Fibroblast of gingiva (primary cell): Measurements from ENCODE around the gene PGGHG.
"Not testable (repeated sequence)": the region's sequence is repeated elsewhere in the genome, so short reads cannot be mapped to it uniquely, and the experiment has no call there.

Source experiments
- DNase-seq: peaks from one replicate; pipeline ENCODE4 v3.0.0-alpha.2; 2011; ENCODE audit warnings: low read depth

The PGGHG gene

DNA sequence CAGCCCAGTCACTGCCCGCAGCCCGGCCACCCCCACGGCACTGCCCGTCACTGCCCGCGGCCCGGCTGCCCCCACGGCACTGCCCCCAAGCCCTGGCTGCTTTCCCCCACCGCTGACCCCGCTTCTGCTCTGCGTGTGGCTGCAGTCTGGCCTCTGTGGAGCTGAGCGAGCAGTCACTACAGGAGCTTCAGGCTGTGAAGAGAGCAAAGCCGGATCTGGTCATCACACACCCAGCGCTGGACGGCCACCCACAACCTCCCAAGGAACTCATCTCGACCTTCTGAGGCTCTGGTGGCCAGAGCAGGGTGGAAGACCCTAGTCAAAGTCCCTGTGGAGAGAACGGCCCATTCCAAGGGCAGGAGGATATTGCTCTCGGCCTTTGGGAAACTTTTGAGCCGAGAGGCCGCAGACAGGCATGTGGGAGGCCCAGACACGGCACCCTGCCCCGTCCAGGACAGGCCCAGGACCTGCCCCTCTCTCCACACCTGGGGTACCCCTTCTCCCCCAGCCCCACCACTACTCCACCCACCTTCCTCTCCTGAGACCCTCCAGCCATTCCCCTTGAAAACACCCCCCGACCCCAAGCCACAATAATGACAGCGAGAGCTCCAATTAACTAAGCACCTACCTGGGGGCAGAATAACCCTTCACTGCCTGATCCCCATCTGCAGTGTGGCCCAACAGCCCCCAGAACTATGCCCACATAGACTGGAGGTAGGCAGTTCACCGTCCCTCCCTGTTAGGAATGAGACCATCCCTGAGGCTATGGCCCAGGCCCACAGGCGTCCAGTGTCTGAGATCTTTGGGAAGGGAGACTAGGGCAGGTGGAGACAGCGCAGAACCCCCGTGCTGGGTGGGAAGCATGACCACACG is 3.7 kb upstream of the PGGHG start:
- no peak for DNase-seq

DNA sequence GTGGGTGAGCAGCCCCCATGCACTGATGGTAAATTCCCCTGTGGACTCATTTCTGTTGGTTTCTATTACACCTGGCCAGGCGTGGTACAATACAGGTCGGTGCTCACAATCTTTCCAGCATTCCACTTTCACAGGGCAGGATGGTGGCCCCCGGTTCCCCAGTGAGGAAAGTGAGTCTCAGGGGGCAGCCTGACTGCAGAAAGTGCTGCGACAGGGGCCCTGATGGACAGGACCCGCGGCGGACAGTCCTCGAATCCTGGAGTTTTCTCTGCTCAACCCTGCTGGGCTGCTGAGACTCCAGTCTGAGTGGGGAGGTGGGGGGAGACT is 3.1 kb upstream of the PGGHG start:
- DNase-seq: no peak

DNA sequence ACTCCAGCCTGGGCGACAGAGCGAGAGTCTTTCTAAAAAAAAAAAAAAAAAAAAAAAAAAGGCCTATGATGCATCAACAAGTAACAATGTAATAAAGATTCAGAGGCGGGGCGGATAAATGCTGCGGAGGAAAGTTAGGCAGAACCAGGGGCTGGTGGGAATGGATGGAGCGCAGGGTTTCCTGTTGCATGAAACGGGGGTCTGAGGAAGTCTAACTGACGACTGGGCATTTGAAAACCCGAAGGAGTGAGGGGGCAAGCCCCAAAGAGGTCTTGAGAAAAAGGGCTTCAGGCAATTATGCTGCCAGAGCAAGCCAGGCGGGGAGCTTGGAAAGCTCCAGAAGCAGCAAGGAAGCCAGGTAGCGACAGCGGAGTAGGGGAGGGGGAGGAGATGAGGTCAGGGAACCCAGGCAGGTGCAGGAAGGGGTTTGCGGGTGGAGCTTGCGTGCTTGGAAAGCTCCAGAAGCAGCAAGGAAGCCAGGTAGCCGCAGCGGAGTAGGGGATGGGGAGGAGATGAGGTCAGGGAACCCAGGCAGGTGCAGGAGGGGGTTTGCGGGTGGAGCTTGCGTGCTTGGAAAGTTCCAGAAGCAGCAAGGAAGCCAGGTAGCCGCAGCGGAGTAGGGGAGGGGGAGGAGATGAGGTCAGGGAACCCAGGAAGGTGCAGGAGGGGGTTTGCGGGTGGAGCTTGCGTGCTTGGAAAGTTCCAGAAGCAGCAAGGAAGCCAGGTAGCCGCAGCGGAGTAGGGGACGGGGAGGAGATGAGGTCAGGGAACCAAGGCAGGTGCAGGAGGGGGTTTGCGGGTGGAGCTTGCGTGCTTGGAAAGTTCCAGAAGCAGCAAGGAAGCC is 1.7 kb upstream of the PGGHG start:
- DNase-seq: not testable (repeated sequence)

DNA sequence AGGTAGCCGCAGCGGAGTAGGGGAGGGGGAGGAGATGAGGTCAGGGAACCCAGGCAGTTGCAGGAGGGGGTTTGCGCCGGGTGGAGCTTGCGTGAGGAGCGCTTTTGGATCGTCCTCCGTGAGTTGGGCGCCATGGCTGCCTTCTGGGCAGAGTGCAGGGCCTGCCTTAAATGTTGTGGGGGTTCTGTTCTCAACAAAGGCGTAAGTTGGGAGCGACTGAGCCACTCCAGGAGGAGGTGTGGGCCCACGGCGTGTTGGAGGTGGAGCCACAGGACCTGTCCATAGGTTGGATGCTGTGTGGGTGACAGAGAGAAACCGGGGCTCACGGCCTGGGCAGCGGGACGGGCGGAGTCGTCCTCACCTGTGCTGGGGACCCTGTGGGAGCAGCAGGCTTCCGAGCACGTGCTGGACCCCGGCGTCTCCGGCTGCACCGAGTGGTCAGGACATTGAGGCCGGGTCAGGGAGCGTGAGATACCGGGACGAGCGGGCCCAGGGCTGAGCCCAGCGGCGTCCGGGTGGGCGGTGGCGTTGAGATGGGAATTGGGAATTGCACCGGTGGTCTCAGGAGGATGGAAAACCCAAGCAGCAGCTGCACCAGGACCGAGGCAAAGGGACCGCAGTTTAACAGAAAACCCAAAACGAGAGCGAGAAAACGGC is 977 bp upstream of the PGGHG start:
- DNase-seq: no peak

DNA sequence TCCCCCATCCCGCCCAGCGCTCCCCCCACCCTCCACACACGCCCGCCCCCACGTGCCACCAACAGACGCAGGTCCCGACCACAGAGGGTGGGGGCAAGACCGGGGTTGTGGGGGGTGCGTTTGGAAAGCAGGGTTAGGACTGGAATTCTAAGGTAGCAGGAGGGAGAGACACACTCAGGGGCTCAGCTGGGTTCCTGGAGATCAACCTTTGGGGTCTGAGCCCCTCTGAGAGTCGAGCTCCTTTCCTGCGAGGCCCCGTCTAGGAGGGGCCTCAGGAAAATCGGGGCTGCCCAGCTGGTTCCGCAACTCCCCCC is 429 bp downstream of the PGGHG start:
- DNase-seq: no peak

DNA sequence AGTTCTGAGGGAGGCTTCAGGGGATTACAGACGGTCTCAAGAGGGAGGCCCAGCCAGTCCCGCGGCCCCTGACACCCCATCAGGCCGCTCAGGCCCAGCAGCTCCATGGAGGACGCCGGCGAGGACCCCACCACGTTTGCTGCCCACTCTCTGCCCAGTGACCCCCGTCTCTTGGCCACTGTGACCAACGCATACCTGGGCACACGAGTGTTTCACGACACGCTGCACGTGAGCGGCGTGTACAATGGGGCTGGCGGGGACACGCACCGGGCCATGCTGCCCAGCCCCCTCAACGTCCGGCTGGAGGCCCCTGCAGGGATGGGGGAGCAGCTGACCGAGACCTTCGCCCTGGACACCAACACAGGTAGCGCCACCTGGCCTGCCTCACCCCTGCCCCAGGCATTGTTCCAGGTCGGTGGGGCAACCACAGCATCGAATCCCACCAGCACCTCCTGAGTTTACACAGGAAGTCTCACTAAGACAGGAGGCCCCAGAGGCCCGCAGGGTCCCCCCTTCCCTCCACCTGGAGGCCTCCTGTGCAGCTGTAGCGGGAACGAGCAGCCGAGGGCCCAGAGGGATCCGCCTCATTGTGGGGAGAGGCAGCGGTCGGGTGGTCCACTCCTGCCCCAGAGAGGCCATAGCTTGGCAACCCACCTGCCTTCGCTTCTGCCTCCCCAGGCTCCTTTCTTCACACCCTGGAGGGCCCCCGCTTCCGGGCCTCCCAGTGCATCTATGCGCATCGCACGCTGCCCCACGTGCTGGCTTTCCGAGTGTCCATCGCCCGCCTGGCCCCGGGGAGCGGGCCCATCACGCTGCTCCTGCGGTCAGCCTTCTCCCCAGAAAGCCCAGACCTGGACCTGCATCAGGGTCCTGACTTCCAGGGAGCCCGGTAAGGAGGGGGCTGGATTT is 1.0 kb downstream of the PGGHG start:
- DNase-seq: no peak

DNA sequence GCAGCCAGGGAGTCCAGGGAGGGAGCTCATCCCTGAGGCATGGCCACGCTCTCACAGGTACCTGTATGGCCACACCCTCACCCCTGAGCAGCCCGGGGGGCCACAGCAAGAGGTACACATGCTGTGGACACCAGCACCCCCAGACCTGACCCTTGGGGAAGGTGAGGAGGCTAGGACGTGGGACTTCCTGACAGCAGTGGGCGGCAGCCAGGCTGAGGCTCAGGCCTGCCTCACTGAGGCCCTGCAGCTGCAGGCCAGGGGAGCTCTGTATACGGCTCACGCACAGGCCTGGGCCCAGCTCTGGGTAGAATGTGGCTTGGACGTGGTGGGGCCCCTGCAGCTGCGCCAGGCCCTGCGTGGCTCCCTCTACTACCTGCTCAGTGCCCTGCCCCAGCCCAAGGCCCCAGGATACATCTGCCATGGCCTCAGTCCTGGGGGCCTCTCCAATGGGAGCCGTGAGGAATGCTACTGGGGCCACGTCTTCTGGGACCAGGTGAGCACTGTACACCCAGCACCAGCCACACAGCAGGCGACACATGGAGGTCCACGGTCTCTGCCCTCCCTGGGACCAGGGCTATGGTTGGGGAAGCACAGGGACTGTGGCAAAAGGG is 1.8 kb downstream of the PGGHG start:
- no peak for DNase-seq

DNA sequence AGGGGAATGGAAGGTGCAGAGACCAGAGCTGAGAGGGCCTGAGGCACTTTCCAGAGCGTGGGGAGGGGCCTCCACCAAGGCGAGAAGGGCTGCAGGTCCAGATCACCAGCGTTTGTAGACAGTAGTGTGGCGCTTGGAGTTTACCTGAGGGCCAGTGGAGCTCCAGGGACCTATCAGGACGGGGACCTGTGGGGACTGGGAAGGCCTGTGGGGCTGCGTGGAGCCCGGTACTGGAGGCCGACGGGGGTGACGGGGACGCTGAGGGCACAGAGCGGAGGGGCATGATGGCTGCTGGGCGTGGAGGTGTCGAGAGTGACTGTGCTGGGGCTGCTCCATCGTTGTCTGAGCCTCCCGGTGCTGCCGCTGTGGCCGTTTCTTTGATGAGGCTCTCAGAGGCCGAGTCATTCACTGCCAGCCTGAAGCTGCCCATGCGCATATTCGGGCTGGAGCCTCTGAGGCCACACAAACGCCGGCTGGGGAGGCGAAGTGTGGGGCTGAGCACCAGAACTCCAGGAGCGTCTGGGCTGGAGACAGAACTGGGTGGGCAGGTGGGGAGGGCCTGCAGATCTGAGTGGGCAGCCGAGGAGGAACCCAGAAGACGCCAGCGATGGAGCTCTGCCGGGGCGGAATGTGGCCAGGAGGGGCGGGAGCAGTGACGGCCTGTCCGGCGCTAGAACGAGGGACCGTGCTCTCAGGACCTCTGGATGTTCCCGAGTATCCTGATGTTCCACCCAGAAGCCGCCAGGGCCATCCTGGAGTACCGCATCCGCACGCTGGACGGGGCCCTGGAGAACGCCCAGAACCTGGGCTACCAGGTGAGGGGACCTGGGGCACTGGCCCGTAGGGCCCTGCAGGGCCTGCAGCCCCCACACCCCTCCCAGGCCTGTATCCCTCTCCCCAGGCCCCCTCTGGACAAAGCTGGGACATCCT is 2.6 kb downstream of the PGGHG start:
- no peak for DNase-seq

DNA sequence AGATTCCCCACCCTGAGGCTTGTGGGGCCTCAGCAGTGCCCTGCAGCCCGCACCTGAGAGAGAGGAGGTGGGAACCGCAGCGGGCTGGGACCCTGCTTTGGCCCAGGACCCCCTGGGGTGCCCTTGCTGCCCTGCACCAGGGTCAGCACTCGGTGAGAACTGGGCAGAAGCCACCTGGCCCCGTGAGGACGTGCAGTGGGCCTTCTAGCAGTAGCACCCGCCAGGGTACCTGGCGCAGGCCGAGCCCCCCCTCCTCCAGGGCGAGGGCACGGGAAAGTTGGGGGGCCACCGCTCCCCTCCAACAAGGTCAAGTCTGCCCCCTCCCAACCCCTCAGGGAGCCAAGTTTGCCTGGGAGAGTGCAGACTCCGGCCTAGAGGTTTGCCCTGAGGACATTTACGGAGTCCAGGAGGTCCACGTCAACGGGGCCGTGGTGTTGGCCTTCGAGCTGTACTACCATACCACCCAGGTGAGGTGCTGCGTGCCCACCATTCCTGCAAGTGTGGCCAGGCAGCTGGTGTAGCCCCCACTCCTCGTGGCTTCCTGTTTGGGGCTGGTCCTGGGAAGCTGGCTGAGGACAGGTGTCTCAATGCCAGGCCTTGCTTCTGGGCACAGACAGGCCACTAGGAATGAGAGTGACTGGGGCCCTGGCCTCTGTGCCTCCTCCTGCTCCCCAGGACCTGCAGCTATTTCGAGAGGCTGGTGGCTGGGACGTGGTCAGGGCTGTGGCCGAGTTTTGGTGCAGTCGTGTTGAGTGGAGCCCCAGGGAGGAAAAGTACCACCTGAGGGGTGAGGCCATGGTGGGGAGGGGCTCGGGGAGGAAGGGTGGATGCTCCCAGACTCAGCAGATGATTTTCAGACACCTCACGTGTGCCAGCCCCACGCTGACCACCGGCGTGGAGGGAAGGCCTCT is 3.5 kb downstream of the PGGHG start:
- no peak for DNase-seq

DNA sequence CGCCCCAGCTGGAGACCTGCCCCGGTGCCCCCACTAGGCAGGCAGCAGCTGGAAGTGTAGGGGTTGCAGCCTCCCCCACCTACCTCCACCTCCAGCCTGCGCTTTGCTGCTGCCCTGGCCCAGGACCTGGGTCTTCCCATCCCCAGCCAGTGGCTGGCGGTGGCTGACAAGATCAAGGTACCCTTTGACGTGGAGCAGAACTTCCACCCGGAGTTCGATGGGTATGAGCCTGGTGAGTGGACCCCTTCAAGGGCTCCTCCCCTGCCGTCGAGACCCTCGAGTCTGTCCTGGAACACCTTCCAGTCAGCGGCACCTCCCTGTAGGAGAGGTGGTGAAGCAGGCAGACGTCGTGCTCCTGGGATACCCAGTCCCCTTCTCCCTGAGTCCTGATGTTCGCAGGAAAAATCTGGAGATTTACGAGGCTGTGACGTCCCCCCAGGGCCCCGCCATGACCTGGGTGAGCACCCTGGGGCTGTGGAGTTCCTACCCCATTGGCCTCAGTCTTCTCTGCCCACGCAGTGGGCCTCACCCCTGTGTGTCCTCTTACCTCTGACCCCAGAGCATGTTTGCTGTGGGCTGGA is 4.4 kb downstream of the PGGHG start:
- DNase-seq: no peak

DNA sequence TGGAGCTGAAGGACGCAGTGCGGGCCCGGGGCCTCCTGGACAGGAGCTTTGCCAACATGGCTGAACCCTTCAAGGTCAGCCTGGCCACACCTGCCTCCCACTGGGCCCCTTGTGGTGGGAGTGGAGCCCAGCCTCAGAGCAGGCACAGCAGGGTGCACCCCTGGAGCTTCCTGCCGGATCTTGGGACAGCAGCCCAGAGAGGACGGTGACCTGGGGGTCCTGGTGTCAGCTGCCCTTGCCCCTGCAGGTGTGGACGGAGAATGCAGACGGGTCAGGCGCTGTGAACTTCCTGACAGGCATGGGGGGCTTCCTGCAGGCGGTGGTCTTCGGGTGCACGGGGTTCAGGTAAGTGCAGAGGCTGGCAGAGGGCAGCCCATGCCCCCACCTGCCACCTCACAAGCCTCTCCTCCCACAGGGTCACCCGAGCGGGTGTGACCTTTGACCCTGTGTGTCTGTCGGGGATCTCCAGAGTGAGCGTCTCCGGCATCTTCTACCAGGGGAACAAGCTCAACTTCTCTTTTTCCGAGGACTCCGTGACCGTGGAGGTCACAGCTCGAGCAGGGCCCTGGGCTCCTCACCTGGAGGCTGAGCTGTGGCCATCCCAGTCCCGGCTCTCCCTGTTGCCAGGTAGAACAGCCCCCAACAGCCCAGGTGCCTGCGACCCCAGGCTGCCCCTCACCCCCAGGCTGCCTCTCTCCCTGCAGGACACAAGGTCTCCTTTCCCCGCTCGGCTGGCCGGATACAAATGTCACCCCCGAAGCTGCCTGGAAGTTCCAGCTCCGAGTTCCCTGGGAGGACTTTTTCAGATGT is 5.1 kb downstream of the PGGHG start:
- no peak for DNase-seq

DNA sequence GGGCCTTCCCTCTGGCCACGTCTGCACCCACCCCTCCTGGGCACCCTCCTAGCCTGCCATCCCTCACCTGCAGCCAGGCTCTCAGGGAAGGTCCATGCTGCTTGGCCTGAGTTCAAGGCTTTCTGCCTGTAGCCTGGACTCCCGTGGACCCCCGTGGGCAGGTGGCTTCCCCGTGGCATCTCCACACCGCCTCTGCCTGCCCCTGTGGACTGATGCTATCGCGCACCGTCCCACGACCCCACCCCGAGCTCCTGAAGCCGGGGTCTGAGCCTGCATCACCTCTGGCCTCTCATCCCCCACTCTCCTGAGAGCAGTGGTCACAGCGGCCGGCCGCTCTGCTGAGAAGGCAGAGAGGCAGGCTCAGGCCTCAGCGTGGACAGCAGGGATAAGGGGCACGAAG is 5.9 kb downstream of the PGGHG start:
- no peak for DNase-seq

DNA sequence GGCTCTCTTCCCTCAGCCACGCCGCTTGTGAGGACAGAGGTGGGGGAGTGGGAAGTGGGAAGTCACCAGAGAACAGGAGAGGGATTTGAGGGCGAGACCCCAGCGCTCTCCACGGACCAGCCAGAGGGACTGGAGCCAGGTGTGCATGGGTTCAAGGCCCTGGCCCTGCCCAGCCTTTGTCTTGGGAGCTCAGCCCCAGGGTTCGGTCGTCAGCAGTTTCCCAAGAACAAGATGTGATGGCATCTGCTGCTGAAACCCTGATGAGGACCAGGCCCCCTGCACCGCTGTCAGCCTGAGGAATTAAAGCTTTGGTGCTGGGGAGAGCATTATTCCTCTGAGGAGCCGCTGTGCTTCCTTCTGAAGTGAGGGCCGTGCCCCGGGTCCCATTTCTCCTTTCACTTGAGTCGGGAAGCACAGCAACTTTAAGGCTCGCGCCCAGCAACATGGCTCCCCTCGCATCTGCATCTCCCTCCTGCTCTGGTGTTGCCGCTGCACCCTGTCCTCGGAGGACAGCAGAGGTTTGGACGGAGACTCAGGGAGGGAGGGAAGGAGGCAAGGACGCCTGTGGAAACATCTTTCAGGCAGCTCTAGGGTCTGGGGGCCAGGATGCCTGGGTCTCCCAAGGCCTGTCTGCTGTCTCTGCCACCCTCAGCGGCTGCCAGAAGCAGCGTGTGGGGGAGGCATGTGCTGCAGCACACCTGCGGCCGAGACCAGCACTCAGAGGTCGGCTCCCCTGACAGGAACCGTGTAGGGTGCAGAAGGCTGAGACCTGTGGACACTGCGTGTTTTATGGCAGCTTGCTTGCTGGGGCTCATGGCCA is 6.6 kb downstream of the PGGHG start:
- DNase-seq: no peak

DNA sequence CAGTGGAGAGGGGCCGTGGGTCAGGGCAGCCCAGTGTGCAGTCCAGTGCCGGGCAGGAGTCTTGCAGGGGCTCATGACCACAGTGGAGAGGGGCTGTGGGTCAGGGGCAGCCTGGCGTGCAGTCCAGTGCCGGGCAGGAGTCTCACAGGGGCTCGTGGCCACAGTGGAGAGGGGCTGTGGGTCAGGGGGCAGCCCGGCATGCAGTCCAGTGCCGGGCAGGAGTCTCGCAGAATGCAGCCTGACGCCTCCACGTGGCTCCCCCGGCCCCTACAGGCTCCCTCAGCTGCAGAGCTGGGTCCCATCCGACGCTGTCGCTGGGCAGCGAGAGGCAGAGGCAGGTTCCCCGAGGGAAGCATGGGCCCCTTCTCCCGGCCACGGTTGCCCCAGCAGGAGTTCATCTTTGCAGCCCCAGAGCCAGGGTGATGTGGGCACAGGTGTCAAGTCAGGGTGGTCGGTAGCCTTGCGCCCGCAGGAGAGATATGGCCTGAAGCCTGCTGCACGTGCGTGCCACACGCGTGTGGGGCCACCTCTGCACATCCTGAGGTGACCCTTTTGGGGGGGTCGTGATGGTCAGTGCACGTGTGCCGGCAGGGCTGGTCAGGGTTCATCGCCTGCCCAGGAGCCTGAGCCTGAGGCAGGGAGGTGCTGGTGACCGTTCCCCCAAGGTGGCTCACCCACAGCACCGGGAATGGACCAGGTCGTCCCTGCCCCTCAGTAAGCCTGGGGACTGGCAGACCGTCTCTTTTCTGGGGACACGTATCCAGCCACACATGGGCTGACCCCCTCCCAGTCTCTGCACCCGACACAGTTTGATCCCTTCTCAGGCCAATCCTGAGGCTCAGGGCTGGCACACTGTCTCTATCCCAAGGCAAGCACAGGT is 7.5 kb downstream of the PGGHG start:
- DNase-seq: no peak

DNA sequence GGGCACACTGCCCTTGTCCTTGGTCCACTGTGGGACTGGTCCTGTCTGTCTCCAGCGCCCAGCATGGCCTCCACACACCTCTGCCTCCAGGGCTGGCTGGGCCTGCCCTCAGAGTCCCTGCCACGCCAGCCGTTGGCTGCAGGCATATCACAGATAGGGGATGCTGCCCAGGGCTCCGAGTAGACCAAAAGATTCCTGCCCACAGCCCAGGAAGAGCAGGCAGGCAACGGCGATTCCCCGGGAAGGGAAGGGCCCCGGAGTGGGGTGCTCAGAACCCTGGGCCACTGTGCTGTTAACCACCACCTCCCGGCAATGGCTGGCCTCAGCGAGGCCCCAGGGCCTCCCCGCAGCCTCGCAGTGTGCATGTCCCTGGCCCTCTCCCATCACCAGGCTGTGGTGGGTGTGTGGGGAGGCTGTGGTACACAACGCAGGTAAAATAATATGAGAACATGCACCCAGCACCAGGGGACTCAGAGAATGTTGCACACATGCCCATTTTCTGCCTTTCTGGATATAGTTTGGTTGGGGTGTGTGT is 8.2 kb downstream of the PGGHG start:
- DNase-seq: no peak
